Activated CD4-positive, alpha-beta T cell treated with anti-CD3 and anti-CD28 coated beads, Interleukin-2, amount 10 ng/mL, durations not matched to agents 7 days and 5 days (primary cell): Measurements from ENCODE around the gene AADAT. TPM values are rescaled to one million over a fixed set of nuclear protein-coding genes. Genes with fewer than 3 reads are reported as not detected.
"Not testable (repeated sequence)": the region's sequence is repeated elsewhere in the genome, so short reads cannot be mapped to it uniquely, and the experiment has no call there.

Experiments used
- CTCF ChIA-PET: fragments of 350-600 bp; sonication (Branson Sonifier 250); formaldehyde crosslinking; loops from one replicate; lab custom pipeline; 2021; ENCODE audit warnings: antibody characterized with exemption; lab: Charles Lee
- POLR2A ChIA-PET: fragments of 350-600 bp; sonication (Branson Sonifier 250); formaldehyde crosslinking; loops from one replicate; lab custom pipeline; 2021; ENCODE audit warnings: antibody characterized with exemption; lab: Charles Lee
- DNase-seq: peaks from one replicate; pipeline ENCODE4 v3.0.0-alpha.2; 2020
- H3K27ac Mint-ChIP-seq: one replicate; pipeline ENCODE4 v1.8.0; 2021; ENCODE audit warnings: mild to moderate bottlenecking, moderate library complexity, mixed read lengths
- H3K27me3 Mint-ChIP-seq: one replicate; pipeline ENCODE4 v1.8.0; 2021; ENCODE audit warnings: mixed read lengths
- H3K36me3 Mint-ChIP-seq: one replicate; pipeline ENCODE4 v1.8.0; 2021; ENCODE audit warnings: low read depth, mixed read lengths
- H3K4me1 Mint-ChIP-seq: one replicate; pipeline ENCODE4 v1.8.0; 2021; ENCODE audit warnings: mixed read lengths
- H3K4me3 Mint-ChIP-seq: one replicate; pipeline ENCODE4 v1.8.0; 2021; ENCODE audit warnings: mild to moderate bottlenecking, moderate library complexity, mixed read lengths
- H3K9me3 Mint-ChIP-seq: one replicate; pipeline ENCODE4 v1.8.0; 2021; ENCODE audit warnings: mixed read lengths
- total RNA-seq, 2 experiments: library from RNA; stranded (reverse); gene quantifications; one replicate each; pipeline ENCODE4 v1.2.3, GENCODE V29; 2021

AADAT gene
- total RNA-seq, 2 experiments from 2014 or later = not detected

GRCh38 chr4:170080496-170080895 lies 9.3 kb downstream of the AADAT start:
- no peak for DNase-seq
- POLR2A ChIA-PET = no interaction called here
- no peaks in the 10 kb centered on the region for H3K36me3 Mint-ChIP-seq
- no peaks in the 10 kb centered on the region for H3K4me1 Mint-ChIP-seq
- no peak overlapping the region for H3K4me3 Mint-ChIP-seq
- peaks cover 21% of the 10 kb centered on the region for H3K27me3 Mint-ChIP-seq
- H3K27ac Mint-ChIP-seq = no peak overlapping the region
- no peaks in the 10 kb centered on the region for H3K9me3 Mint-ChIP-seq
- CTCF ChIA-PET = no interaction called here

GRCh38 chr4:170079981-170080380 lies 9.8 kb downstream of the AADAT start:
- H3K27me3 Mint-ChIP-seq = peaks cover 19% of the 10 kb centered on the region
- ChIA-PET POLR2A (no interaction called here), CTCF (no interaction called here)
- no peaks in the 10 kb centered on the region for H3K4me1 Mint-ChIP-seq
- DNase-seq = no peak
- H3K36me3 Mint-ChIP-seq = no peaks in the 10 kb centered on the region
- H3K27ac Mint-ChIP-seq = no peak overlapping the region
- no peak overlapping the region for H3K4me3 Mint-ChIP-seq
- no peaks in the 10 kb centered on the region for H3K9me3 Mint-ChIP-seq

- H3K9me3 Mint-ChIP-seq = no peaks in the 10 kb centered on the region
- H3K4me1 Mint-ChIP-seq = no peaks in the 10 kb centered on the region
- DNase-seq = no peak
- no peaks in the 10 kb centered on the region for H3K36me3 Mint-ChIP-seq
- CTCF ChIA-PET = no interaction called here
- H3K4me3 Mint-ChIP-seq = no peak overlapping the region
- peaks cover 5% of the 10 kb centered on the region for H3K27me3 Mint-ChIP-seq
- POLR2A ChIA-PET = no interaction called here
- H3K27ac Mint-ChIP-seq = no peak overlapping the region
Observed at GRCh38 chr4:170071196-170071595, 18.6 kb downstream of the AADAT start.

DNA sequence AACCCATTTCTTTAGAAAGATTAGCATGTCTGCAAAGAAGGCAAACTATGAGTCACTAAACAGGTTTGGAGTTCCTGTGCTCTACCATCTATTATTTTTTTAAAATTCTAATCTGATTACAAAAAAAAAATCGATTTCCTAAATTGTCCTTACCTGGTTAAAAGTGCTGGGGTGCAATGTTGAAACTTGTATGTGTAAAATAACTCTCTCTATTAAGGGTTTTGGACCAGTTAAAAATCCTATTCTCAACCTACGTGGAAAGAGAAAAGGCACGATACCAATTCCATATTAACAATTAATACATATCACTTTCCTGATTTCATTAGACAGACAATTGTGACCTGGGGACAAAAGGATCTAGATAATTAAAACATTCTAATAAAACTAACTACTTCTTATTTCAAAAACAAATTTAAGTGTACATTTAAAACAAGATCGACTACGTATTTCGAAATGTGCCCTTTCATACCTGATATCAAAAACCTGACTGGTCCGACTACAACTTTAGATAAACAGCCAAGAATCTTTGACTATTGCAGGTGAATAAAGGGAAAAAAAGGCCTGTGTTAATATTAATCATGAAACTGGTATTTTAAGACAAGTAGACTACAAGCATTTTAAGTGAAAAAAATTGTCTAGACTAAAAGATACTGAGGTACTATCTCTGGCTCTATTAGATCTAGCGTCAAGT lies 21.2 kb downstream of the AADAT start:
- ChIA-PET POLR2A (no interaction called here), CTCF (no interaction called here)
- DNase-seq = no peak
- Mint-ChIP-seq H3K27me3 (peaks cover 6% of the 10 kb centered on the region), H3K4me1 (no peaks in the 10 kb centered on the region), H3K4me3 (no peak overlapping the region), H3K9me3 (no peaks in the 10 kb centered on the region), H3K36me3 (no peaks in the 10 kb centered on the region), H3K27ac (no peak overlapping the region)

GRCh38 chr4:170059421-170059820 lies 30.3 kb downstream of the AADAT start:
- Mint-ChIP-seq H3K27ac (no peak overlapping the region), H3K27me3 (peaks cover 4% of the 10 kb centered on the region), H3K4me1 (no peaks in the 10 kb centered on the region), H3K9me3 (no peaks in the 10 kb centered on the region), H3K36me3 (no peaks in the 10 kb centered on the region), H3K4me3 (no peak overlapping the region)
- CTCF ChIA-PET = no interaction called here
- POLR2A ChIA-PET = no interaction called here
- no peak for DNase-seq

GRCh38 chr4:170058826-170059225 lies 30.9 kb downstream of the AADAT start:
- Mint-ChIP-seq H3K9me3 (no peaks in the 10 kb centered on the region), H3K4me1 (no peaks in the 10 kb centered on the region), H3K4me3 (no peak overlapping the region), H3K27ac (no peak overlapping the region), H3K27me3 (peaks cover 4% of the 10 kb centered on the region), H3K36me3 (no peaks in the 10 kb centered on the region)
- ChIA-PET POLR2A (no interaction called here), CTCF (no interaction called here)
- no peak for DNase-seq

DNA sequence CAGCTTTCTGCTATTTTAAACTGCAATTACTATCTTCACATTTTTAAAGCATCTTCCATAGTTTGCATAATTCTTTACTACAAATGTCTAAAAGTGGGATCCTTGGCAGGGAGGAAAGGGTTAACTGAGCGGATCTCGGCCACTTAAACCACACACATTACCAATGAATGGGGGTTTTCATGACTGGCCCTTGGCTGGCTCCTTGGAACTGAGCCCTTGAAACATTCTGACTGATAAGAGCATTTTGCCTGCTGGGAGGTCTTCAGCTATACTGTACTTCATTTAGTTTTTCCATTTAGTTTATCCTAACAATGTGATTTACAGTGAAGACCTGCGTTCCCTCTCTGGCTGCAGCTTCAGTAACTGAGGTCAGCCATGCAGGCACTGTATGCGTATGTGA lies 31.9 kb downstream of the AADAT start:
- H3K9me3 Mint-ChIP-seq = no peaks in the 10 kb centered on the region
- POLR2A ChIA-PET = no interaction called here
- no peak overlapping the region for H3K27ac Mint-ChIP-seq
- no peak for DNase-seq
- CTCF ChIA-PET = no interaction called here
- peaks cover under 1% of the 10 kb centered on the region for H3K27me3 Mint-ChIP-seq
- no peak overlapping the region for H3K4me3 Mint-ChIP-seq
- H3K4me1 Mint-ChIP-seq = no peaks in the 10 kb centered on the region
- H3K36me3 Mint-ChIP-seq = no peaks in the 10 kb centered on the region

- no peak for DNase-seq
- ChIA-PET POLR2A (no interaction called here), CTCF (no interaction called here)
- Mint-ChIP-seq H3K4me3 (no peak overlapping the region), H3K36me3 (no peaks in the 10 kb centered on the region), H3K27me3 (no peaks in the 10 kb centered on the region), H3K4me1 (no peaks in the 10 kb centered on the region), H3K27ac (no peak overlapping the region), H3K9me3 (no peaks in the 10 kb centered on the region)
Observed at GRCh38 chr4:170052919-170053318, 36.8 kb downstream of the AADAT start.

- no peak for DNase-seq
- ChIA-PET POLR2A (no interaction called here), CTCF (no interaction called here)
- no peaks in the 10 kb centered on the region for H3K27me3 Mint-ChIP-seq
- no peak overlapping the region for H3K27ac Mint-ChIP-seq
- no peak overlapping the region for H3K4me3 Mint-ChIP-seq
- no peaks in the 10 kb centered on the region for H3K4me1 Mint-ChIP-seq
- no peaks in the 10 kb centered on the region for H3K9me3 Mint-ChIP-seq
- no peaks in the 10 kb centered on the region for H3K36me3 Mint-ChIP-seq
Observed at GRCh38 chr4:170051402-170051801, 38.4 kb downstream of the AADAT start.

DNA sequence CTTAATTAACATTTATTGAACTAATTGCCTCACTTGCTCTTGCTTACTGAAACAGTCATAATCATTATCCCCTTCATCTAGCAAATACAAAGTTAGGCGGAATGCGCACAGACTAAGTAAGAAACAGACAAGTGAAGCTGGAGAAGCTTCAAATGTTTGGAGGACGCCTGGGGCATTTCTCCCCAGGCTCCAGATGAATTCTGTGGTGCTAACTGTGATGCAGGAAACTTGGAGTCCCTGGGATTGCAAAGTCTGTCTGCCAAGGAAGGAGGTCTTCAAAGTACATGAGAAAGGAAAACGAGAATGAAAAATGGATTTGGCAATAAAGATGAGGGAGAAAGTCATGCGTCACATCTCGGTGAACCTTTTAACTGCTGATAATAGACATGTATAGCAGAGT lies 40.0 kb downstream of the AADAT start:
- CTCF ChIA-PET = interaction anchor here (0.6 kb wide), 1 partner anchor 252 kb away, joined by 3 read pairs; no protein-coding TSS in a partner anchor
- Mint-ChIP-seq H3K36me3 (no peaks in the 10 kb centered on the region), H3K4me1 (no peaks in the 10 kb centered on the region), H3K9me3 (no peaks in the 10 kb centered on the region), H3K27me3 (no peaks in the 10 kb centered on the region), H3K4me3 (no peak overlapping the region), H3K27ac (no peak overlapping the region)
- POLR2A ChIA-PET = no interaction called here
- no peak for DNase-seq

GRCh38 chr4:170047771-170048354 lies 41.9 kb downstream of the AADAT start:
- H3K4me3 Mint-ChIP-seq = no peak overlapping the region
- H3K9me3 Mint-ChIP-seq = no peaks in the 10 kb centered on the region
- ChIA-PET POLR2A (no interaction called here), CTCF (interaction anchor here (0.6 to 1.3 kb wide), 3 partner anchors 8 to 434 kb away, joined by 3 read pairs; no protein-coding TSS in a partner anchor)
- H3K27me3 Mint-ChIP-seq = no peaks in the 10 kb centered on the region
- DNase-seq = peak; percentile 73
- no peaks in the 10 kb centered on the region for H3K4me1 Mint-ChIP-seq
- no peaks in the 10 kb centered on the region for H3K36me3 Mint-ChIP-seq
- no peak overlapping the region for H3K27ac Mint-ChIP-seq

- H3K27me3 Mint-ChIP-seq, H3K36me3 Mint-ChIP-seq, H3K27ac Mint-ChIP-seq, CTCF ChIA-PET, DNase-seq, H3K9me3 Mint-ChIP-seq, H3K4me1 Mint-ChIP-seq, POLR2A ChIA-PET, H3K4me3 Mint-ChIP-seq: not testable (repeated sequence)
Observed at GRCh38 chr4:170046156-170046555, 43.6 kb downstream of the AADAT start.

DNA sequence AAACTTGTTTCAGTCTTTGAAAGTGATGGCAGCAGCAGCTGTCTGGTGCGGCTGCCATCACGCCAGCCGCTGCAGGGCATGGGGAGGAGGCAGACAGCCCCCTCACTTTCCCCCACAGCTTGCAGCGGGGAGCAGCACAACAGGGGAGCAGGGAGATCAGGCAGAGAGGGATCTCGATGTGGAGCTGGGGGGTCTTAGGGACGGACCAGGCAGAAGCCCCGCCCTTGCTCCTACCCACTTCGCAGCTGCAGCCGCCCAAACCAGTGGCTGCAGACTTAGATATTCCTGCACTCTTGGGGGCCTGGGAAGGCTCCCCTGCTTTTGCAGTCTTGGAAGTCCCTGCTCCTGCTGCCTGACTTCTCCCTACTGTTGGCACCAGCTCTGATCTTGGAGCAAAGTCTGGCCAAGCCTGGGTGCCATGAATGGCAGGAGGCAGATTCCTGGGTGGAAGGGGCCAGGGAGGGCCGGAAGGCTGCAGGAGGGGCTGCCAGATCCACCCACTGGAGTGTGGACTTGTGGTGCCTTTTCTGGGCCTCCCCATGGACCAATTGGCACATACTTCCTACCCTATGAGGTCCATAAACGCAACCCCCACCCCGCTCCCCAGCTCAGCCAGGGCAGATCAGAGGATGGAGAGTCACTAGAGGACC lies 49.6 kb downstream of the AADAT start:
- ChIA-PET CTCF (interaction anchor here (0.6 to 1.2 kb wide), 3 partner anchors 8 to 1530 kb away, joined by 3 to 5 read pairs (median 3); no protein-coding TSS in a partner anchor), POLR2A (interaction anchor here (0.6 kb wide), 1 partner anchor 469 kb away, joined by 3 read pairs; no protein-coding TSS in a partner anchor)
- H3K27me3 Mint-ChIP-seq = no peaks in the 10 kb centered on the region
- no peak for DNase-seq
- H3K4me1 Mint-ChIP-seq = no peaks in the 10 kb centered on the region
- no peaks in the 10 kb centered on the region for H3K9me3 Mint-ChIP-seq
- no peak overlapping the region for H3K27ac Mint-ChIP-seq
- no peaks in the 10 kb centered on the region for H3K36me3 Mint-ChIP-seq
- H3K4me3 Mint-ChIP-seq = no peak overlapping the region
